Fibroblast of lung (primary cell): ENCODE data around the gene POMT1.
A peak's percentile ranks its signal among the peaks of the same experiment; 100 is the strongest.

Experiments used
- CTCF ChIP-seq, 2 donors: IDR thresholded peaks in 1 of 2; conservative IDR thresholded peaks in 1 of 2; 1 replicate in 1 of 2; 2 replicates in 1 of 2; pipeline ENCODE4 v1.5.1; 2011 to 2012; ENCODE audit warnings: low read length in 2 of 2, control low read depth in 1 of 2, inconsistent platforms in 1 of 2, low read depth in 1 of 2, mild to moderate bottlenecking in 1 of 2
- EZH2 ChIP-seq: IDR thresholded peaks from 2 replicates; pipeline ENCODE4 v1.5.1; 2012; ENCODE audit warnings: low read length, control low read depth, mild to moderate bottlenecking; ENCODE audit errors: missing control alignments

GRCh38 chr9:131546336-131547084, 43.8 kb downstream of the POMT1 start:
- TF ChIP-seq EZH2 = peak; percentile 70
- TF ChIP-seq CTCF (conservative IDR thresholded peaks at IDR 0.05 in 1 of 2, IDR thresholded peaks at IDR 0.05 in 1 of 2; ENCODE audit: low read depth in 1 of 2, low read length in 2 of 2) = peak in 1 of 2 donors; percentile 18
